Stimulated activated effector memory CD8-positive, alpha-beta T cell treated with anti-CD3 and anti-CD28 coated beads, Interleukin-12 subunit alpha, Interleukin-12 subunit beta, amount 100 ng/mL, for 72 hours (primary cell): Measurements from ENCODE around the gene DYNLT5.
"Not testable (repeated sequence)": the region's sequence is repeated elsewhere in the genome, so short reads cannot be mapped to it uniquely, and the experiment has no call there.

Experiments
- ATAC-seq: fragments of 150-1000 bp; cut with Tn5 transposase; 2 replicates; pipeline ENCODE4 v1.10.0; 2021
- DNase-seq, 2 donors: peaks; one replicate each; pipeline ENCODE4 v3.0.0; 2021 to 2022; ENCODE audit warnings: low spot score in 2 of 2
- H3K27ac Mint-ChIP-seq: one replicate; pipeline ENCODE4 v1.8.0; 2022; ENCODE audit warnings: mild to moderate bottlenecking, mixed read lengths
- H3K36me3 Mint-ChIP-seq: one replicate; pipeline ENCODE4 v1.8.0; 2022; ENCODE audit warnings: mild to moderate bottlenecking, mixed read lengths
- H3K4me1 Mint-ChIP-seq: one replicate; pipeline ENCODE4 v1.8.0; 2022; ENCODE audit warnings: mixed read lengths
- H3K4me3 Mint-ChIP-seq: one replicate; pipeline ENCODE4 v1.8.0; 2022; ENCODE audit warnings: mild to moderate bottlenecking, mixed read lengths
- H3K9me3 Mint-ChIP-seq: one replicate; pipeline ENCODE4 v1.8.0; 2022; ENCODE audit warnings: mixed read lengths

Gene DYNLT5

GRCh38 chr1:66768965-66769364 lies 16.7 kb downstream of the DYNLT5 start:
- peak overlapping the region; percentile 50 for H3K4me3 Mint-ChIP-seq
- H3K9me3 Mint-ChIP-seq, result no peaks in the 10 kb centered on the region
- DNase-seq, result no peak
- peaks cover 27% of the 10 kb centered on the region for H3K4me1 Mint-ChIP-seq
- peak overlapping the region; percentile 75 for H3K27ac Mint-ChIP-seq
- H3K36me3 Mint-ChIP-seq, result no peaks in the 10 kb centered on the region
- no peak for ATAC-seq

GRCh38 chr1:66769512-66770229 lies 17.4 kb downstream of the DYNLT5 start:
- peak overlapping the region; percentile 50 for H3K4me3 Mint-ChIP-seq
- H3K36me3 Mint-ChIP-seq, result no peaks in the 10 kb centered on the region
- no peaks in the 10 kb centered on the region for H3K9me3 Mint-ChIP-seq
- peak overlapping the region; percentile 75 for H3K27ac Mint-ChIP-seq
- DNase-seq (no peak), ATAC-seq (peak; percentile 74)
- H3K4me1 Mint-ChIP-seq, result peaks cover 27% of the 10 kb centered on the region

- H3K4me3 Mint-ChIP-seq, result peak overlapping the region; percentile 50
- no peak for DNase-seq
- no peak for ATAC-seq
- H3K9me3 Mint-ChIP-seq, result no peaks in the 10 kb centered on the region
- peaks cover 27% of the 10 kb centered on the region for H3K4me1 Mint-ChIP-seq
- H3K36me3 Mint-ChIP-seq, result no peaks in the 10 kb centered on the region
- H3K27ac Mint-ChIP-seq, result peak overlapping the region; percentile 75
Observed at GRCh38 chr1:66770240-66770639, 18.0 kb downstream of the DYNLT5 start.

GRCh38 chr1:66770694-66771093 lies 18.4 kb downstream of the DYNLT5 start:
- no peaks in the 10 kb centered on the region for H3K9me3 Mint-ChIP-seq
- H3K4me3 Mint-ChIP-seq, result peak overlapping the region; percentile 50
- ATAC-seq, result peak; percentile 45
- H3K36me3 Mint-ChIP-seq, result no peaks in the 10 kb centered on the region
- peaks cover 27% of the 10 kb centered on the region for H3K4me1 Mint-ChIP-seq
- no peak overlapping the region for H3K27ac Mint-ChIP-seq
- no peak for DNase-seq

- ATAC-seq, result no peak
- no peaks in the 10 kb centered on the region for H3K9me3 Mint-ChIP-seq
- no peak for DNase-seq
- no peaks in the 10 kb centered on the region for H3K36me3 Mint-ChIP-seq
- no peak overlapping the region for H3K4me3 Mint-ChIP-seq
- H3K4me1 Mint-ChIP-seq, result peaks cover 27% of the 10 kb centered on the region
- no peak overlapping the region for H3K27ac Mint-ChIP-seq
Observed at GRCh38 chr1:66773227-66773626, 21.0 kb downstream of the DYNLT5 start.

GRCh38 chr1:66774438-66774837 lies 22.2 kb downstream of the DYNLT5 start:
- Mint-ChIP-seq H3K9me3 (no peaks in the 10 kb centered on the region), H3K4me1 (peaks cover 16% of the 10 kb centered on the region), H3K27ac (no peak overlapping the region), H3K36me3 (no peaks in the 10 kb centered on the region), H3K4me3 (no peak overlapping the region)
- no peak for ATAC-seq
- DNase-seq, result no peak

- Mint-ChIP-seq H3K36me3 (no peaks in the 10 kb centered on the region), H3K4me1 (peaks cover 4% of the 10 kb centered on the region), H3K4me3 (no peak overlapping the region), H3K27ac (no peak overlapping the region), H3K9me3 (no peaks in the 10 kb centered on the region)
- no peak for DNase-seq
- ATAC-seq, result no peak
Observed at GRCh38 chr1:66775646-66776045, 23.4 kb downstream of the DYNLT5 start.

GRCh38 chr1:66777831-66778230 lies 25.6 kb downstream of the DYNLT5 start:
- no peak for DNase-seq
- H3K9me3 Mint-ChIP-seq, result no peaks in the 10 kb centered on the region
- H3K4me3 Mint-ChIP-seq, result no peak overlapping the region
- H3K4me1 Mint-ChIP-seq, result no peaks in the 10 kb centered on the region
- H3K36me3 Mint-ChIP-seq, result no peaks in the 10 kb centered on the region
- ATAC-seq, result no peak
- H3K27ac Mint-ChIP-seq, result no peak overlapping the region

- no peak overlapping the region for H3K27ac Mint-ChIP-seq
- DNase-seq, result no peak
- H3K4me3 Mint-ChIP-seq, result no peak overlapping the region
- no peak for ATAC-seq
- H3K9me3 Mint-ChIP-seq, result no peaks in the 10 kb centered on the region
- no peaks in the 10 kb centered on the region for H3K36me3 Mint-ChIP-seq
- H3K4me1 Mint-ChIP-seq, result no peaks in the 10 kb centered on the region
Observed at GRCh38 chr1:66778266-66778665, 26.0 kb downstream of the DYNLT5 start.

GRCh38 chr1:66778969-66779368 lies 26.7 kb downstream of the DYNLT5 start:
- no peaks in the 10 kb centered on the region for H3K36me3 Mint-ChIP-seq
- no peak overlapping the region for H3K27ac Mint-ChIP-seq
- no peak for DNase-seq
- no peaks in the 10 kb centered on the region for H3K4me1 Mint-ChIP-seq
- H3K4me3 Mint-ChIP-seq, result no peak overlapping the region
- no peaks in the 10 kb centered on the region for H3K9me3 Mint-ChIP-seq
- ATAC-seq, result no peak

GRCh38 chr1:66779475-66780078 lies 27.3 kb downstream of the DYNLT5 start:
- no peak for DNase-seq
- Mint-ChIP-seq H3K36me3 (no peaks in the 10 kb centered on the region), H3K4me3 (no peak overlapping the region), H3K4me1 (no peaks in the 10 kb centered on the region), H3K27ac (no peak overlapping the region), H3K9me3 (no peaks in the 10 kb centered on the region)
- ATAC-seq, result no peak

- not testable (repeated sequence) for H3K27ac Mint-ChIP-seq, H3K36me3 Mint-ChIP-seq, DNase-seq, H3K9me3 Mint-ChIP-seq, ATAC-seq, H3K4me3 Mint-ChIP-seq
- peaks cover 14% of the 10 kb centered on the region for H3K4me1 Mint-ChIP-seq
Observed at GRCh38 chr1:66785800-66786199, 33.5 kb downstream of the DYNLT5 start.

- DNase-seq (no peak), ATAC-seq (no peak)
- H3K27ac Mint-ChIP-seq, result no peak overlapping the region
- no peaks in the 10 kb centered on the region for H3K9me3 Mint-ChIP-seq
- no peaks in the 10 kb centered on the region for H3K36me3 Mint-ChIP-seq
- H3K4me1 Mint-ChIP-seq, result peaks cover 14% of the 10 kb centered on the region
- H3K4me3 Mint-ChIP-seq, result peak overlapping the region; percentile 40
Observed at GRCh38 chr1:66787641-66788040, 35.4 kb downstream of the DYNLT5 start.

GRCh38 chr1:66788231-66788939 lies 36.1 kb downstream of the DYNLT5 start:
- Mint-ChIP-seq H3K4me1 (peaks cover 14% of the 10 kb centered on the region), H3K36me3 (no peaks in the 10 kb centered on the region), H3K27ac (no peak overlapping the region), H3K9me3 (no peaks in the 10 kb centered on the region), H3K4me3 (peak overlapping the region; percentile 40)
- DNase-seq, result peak; percentile 5 to 59
- peak; percentile 95 for ATAC-seq

- Mint-ChIP-seq H3K36me3 (no peaks in the 10 kb centered on the region), H3K27ac (no peak overlapping the region), H3K4me1 (peaks cover 14% of the 10 kb centered on the region), H3K4me3 (no peak overlapping the region), H3K9me3 (no peaks in the 10 kb centered on the region)
- no peak for DNase-seq
- ATAC-seq, result no peak
Observed at GRCh38 chr1:66791621-66792610, 39.7 kb downstream of the DYNLT5 start.
